Measurements from ENCODE around the gene PRPSAP1. TPM values are rescaled to one million over a fixed set of nuclear protein-coding genes. Genes with fewer than 3 reads are reported as not detected.

PRPSAP1 gene
- polyA plus RNA-seq, 4 donors, result 32.2 to 46.7 (median 33.7) TPM

GRCh38 chr17:76359375-76359774 is 5.7 kb upstream of the PRPSAP1 start:
- H3K4me1 ChIP-seq (ENCODE audit: control insufficient read depth in 3 of 3, insufficient read depth in 2 of 3, low read depth in 1 of 3, low read length in 2 of 3), result peaks cover 0 to under 1% (median 0%) of the 10 kb centered on the region in 3 donors
- H3K27me3 ChIP-seq (ENCODE audit: control insufficient read depth in 3 of 3, insufficient read depth in 3 of 3, low read length in 3 of 3), result no peaks in the 10 kb centered on the region
- no peaks in the 10 kb centered on the region for H3K36me3 ChIP-seq (ENCODE audit: control insufficient read depth in 3 of 3, insufficient read depth in 2 of 3, low read depth in 1 of 3, low read length in 3 of 3)
- no peak overlapping the region for H3K27ac ChIP-seq (ENCODE audit: low read depth in 1 of 3, low read length in 2 of 3)
- 77 to 87% (median 84%) methylated on average over 6 of the region's 6 CpGs for WGBS, 3 donors
- no peaks in the 10 kb centered on the region for H3K9me3 ChIP-seq (ENCODE audit: control insufficient read depth in 2 of 2, insufficient read depth in 1 of 2, low read depth in 1 of 2, low read length in 1 of 2)
- no peak for DNase-seq
- FAIRE-seq, result no peak
- H3K4me3 ChIP-seq (ENCODE audit: low read depth in 1 of 3, low read length in 3 of 3), result no peak overlapping the region

DNA sequence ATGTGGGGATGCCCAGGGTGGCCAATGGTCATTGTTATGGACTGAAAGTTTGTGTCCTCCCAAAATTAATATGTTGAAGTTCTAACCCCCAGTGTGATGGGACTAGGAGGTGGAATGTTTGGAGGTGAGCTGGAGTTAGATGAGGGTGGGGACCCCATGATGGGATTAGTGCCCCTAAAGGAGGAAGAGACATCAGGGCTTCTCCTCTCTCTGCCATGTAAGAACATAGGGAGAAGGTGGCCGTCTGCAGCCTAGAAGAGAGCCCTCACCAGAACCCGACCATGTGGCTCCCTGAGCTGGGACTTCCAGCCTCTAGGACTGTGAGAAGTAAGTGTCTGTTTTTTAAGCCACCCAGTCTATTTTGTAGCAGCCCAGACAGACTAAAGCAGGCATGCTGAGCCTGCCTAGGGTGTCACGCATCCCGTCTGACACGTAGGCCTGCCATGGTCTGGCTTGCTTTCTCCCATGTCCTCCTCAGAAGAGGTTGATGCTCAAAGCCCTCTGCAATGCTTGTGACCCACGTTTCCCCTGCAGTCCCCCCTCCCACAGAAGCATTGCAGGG is 4.0 kb upstream of the PRPSAP1 start:
- Histone ChIP-seq H3K36me3 (ENCODE audit: control insufficient read depth in 3 of 3, insufficient read depth in 2 of 3, low read depth in 1 of 3, low read length in 3 of 3) (no peaks in the 10 kb centered on the region), H3K9me3 (ENCODE audit: control insufficient read depth in 2 of 2, insufficient read depth in 1 of 2, low read depth in 1 of 2, low read length in 1 of 2) (no peaks in the 10 kb centered on the region), H3K4me3 (ENCODE audit: low read depth in 1 of 3, low read length in 3 of 3) (no peak overlapping the region), H3K27ac (ENCODE audit: low read depth in 1 of 3, low read length in 2 of 3) (no peak overlapping the region), H3K27me3 (ENCODE audit: control insufficient read depth in 3 of 3, insufficient read depth in 3 of 3, low read length in 3 of 3) (no peaks in the 10 kb centered on the region), H3K4me1 (ENCODE audit: control insufficient read depth in 3 of 3, insufficient read depth in 2 of 3, low read depth in 1 of 3, low read length in 2 of 3) (peaks cover 0 to 3% (median 0%) of the 10 kb centered on the region in 3 donors)
- 77 to 85% (median 80%) methylated on average over 6 of the region's 6 CpGs for whole genome bisulfite sequencing, 3 donors
- FAIRE-seq, result no peak
- DNase-seq, result no peak

DNA sequence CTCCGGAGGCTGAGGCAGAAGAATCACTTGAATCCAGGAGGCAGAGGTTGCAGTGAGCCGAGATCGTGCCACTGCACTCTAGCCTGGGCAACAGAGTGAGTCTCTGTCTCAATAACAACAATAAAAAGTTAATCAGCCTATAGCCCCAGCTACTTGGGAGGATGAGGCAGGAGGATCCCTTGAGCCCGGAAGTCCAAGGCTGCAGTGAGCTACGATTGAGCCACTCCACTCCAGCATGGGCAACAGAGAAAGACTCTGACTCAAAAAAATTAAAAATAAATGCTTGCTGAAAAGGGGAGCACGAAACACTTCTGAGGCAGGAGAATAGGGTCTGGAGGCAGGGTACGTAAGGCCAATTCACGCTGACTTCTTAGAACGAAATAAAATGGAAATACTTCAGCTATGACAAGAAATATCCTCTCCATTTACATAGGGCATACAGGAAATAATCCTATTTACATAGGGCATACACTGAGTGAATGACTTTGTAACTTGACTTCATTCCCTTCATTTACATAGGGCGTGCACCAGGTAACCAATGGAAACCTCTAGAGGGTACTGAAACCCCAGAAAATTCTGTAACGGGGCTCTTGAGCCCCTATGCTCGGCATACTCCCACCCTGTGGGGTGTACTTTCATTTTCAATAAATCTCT is 3.2 kb upstream of the PRPSAP1 start:
- no peak overlapping the region for H3K27ac ChIP-seq (ENCODE audit: low read depth in 1 of 3, low read length in 2 of 3)
- no peak for DNase-seq
- peaks cover 0 to 3% (median 0%) of the 10 kb centered on the region in 3 donors for H3K4me1 ChIP-seq (ENCODE audit: control insufficient read depth in 3 of 3, insufficient read depth in 2 of 3, low read depth in 1 of 3, low read length in 2 of 3)
- no peaks in the 10 kb centered on the region for H3K36me3 ChIP-seq (ENCODE audit: control insufficient read depth in 3 of 3, insufficient read depth in 2 of 3, low read depth in 1 of 3, low read length in 3 of 3)
- WGBS, 3 donors, result 51 to 61% (median 56%) methylated on average over 12 of the region's 12 CpGs
- H3K9me3 ChIP-seq (ENCODE audit: control insufficient read depth in 2 of 2, insufficient read depth in 1 of 2, low read depth in 1 of 2, low read length in 1 of 2), result no peaks in the 10 kb centered on the region
- FAIRE-seq, result no peak
- no peak overlapping the region for H3K4me3 ChIP-seq (ENCODE audit: low read depth in 1 of 3, low read length in 3 of 3)
- H3K27me3 ChIP-seq (ENCODE audit: control insufficient read depth in 3 of 3, insufficient read depth in 3 of 3, low read length in 3 of 3), result no peaks in the 10 kb centered on the region

DNA sequence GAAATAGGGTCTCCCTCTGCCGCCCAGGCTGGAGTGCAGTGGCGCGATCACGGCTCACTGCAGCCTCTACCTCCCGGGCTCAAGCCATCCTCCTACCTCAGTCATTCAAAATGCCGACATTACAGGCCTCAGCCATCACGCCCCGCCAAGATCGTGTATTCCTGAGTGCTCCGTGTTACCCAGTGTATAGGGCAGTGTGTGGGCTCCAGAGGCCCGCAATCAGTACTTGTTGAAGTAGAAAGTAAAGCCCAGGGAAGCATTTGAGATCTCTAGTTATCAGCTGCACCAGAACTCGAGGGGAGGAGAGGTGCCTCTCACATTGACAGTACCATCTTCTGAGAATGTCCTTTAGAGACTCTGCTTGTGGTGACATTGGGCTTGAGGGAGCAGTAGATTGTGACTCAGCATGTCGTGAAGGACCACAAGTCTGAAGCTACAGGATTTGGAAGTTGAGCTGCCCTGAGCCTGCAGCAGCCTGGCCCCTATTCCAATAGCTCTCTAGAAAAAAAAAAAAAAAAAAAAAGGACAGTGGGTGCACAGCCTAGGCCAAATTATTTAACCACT is 1.1 kb upstream of the PRPSAP1 start:
- Histone ChIP-seq H3K9me3 (ENCODE audit: control insufficient read depth in 2 of 2, insufficient read depth in 1 of 2, low read depth in 1 of 2, low read length in 1 of 2) (no peaks in the 10 kb centered on the region), H3K27me3 (ENCODE audit: control insufficient read depth in 3 of 3, insufficient read depth in 3 of 3, low read length in 3 of 3) (no peaks in the 10 kb centered on the region), H3K36me3 (ENCODE audit: control insufficient read depth in 3 of 3, insufficient read depth in 2 of 3, low read depth in 1 of 3, low read length in 3 of 3) (peaks cover 0 to 6% (median 0%) of the 10 kb centered on the region in 3 donors), H3K4me3 (ENCODE audit: low read depth in 1 of 3, low read length in 3 of 3) (no peak overlapping the region), H3K4me1 (ENCODE audit: control insufficient read depth in 3 of 3, insufficient read depth in 2 of 3, low read depth in 1 of 3, low read length in 2 of 3) (peaks cover 0 to 3% (median 0%) of the 10 kb centered on the region in 3 donors), H3K27ac (ENCODE audit: low read depth in 1 of 3, low read length in 2 of 3) (no peak overlapping the region)
- FAIRE-seq (no peak), DNase-seq (no peak)
- 63 to 71% (median 67%) methylated on average over 13 of the region's 13 CpGs for WGBS, 3 donors

DNA sequence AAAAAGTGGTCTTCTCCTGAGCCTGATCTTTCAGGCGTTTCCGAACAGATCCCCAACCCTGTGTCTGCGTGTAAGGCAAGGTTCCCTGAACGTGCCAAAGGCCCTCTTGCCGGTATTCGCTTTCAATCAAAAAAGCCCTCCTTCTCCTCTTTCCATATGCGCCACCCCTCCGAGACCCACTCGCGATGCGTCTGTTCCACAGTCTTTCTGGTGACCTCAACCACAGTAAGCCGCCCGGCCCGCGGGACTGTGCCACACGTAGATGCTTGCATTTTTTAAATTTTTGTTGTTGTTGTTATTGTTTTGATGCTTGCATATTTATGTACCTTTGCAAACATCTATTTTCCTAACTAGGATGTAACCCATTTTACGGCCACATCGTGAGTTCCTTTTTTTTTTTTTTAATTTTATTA is 607 bp upstream of the PRPSAP1 start:
- no peaks in the 10 kb centered on the region for H3K9me3 ChIP-seq (ENCODE audit: control insufficient read depth in 2 of 2, insufficient read depth in 1 of 2, low read depth in 1 of 2, low read length in 1 of 2)
- H3K36me3 ChIP-seq (ENCODE audit: control insufficient read depth in 3 of 3, insufficient read depth in 2 of 3, low read depth in 1 of 3, low read length in 3 of 3), result peaks cover 0 to 8% (median 0%) of the 10 kb centered on the region in 3 donors
- DNase-seq, result no peak
- FAIRE-seq, result no peak
- H3K4me3 ChIP-seq (ENCODE audit: low read depth in 1 of 3, low read length in 3 of 3), result peak overlapping the region; percentile 56 to 91 (median 81)
- WGBS, 3 donors, result 1 to 2% (median 2%) methylated on average over 18 of the region's 18 CpGs
- peak overlapping the region in 1 of 3 donors; percentile 99 for H3K27ac ChIP-seq (ENCODE audit: low read depth in 1 of 3, low read length in 2 of 3)
- peaks cover 0 to 3% (median 0%) of the 10 kb centered on the region in 3 donors for H3K4me1 ChIP-seq (ENCODE audit: control insufficient read depth in 3 of 3, insufficient read depth in 2 of 3, low read depth in 1 of 3, low read length in 2 of 3)
- no peaks in the 10 kb centered on the region for H3K27me3 ChIP-seq (ENCODE audit: control insufficient read depth in 3 of 3, insufficient read depth in 3 of 3, low read length in 3 of 3)

GRCh38 chr17:76353004-76353598 is 615 bp downstream of the PRPSAP1 start:
- DNase-seq (peak; percentile 30 to 69), FAIRE-seq (no peak)
- peak overlapping the region; percentile 80 to 99 (median 83) for H3K27ac ChIP-seq (ENCODE audit: low read depth in 1 of 3, low read length in 2 of 3)
- peaks cover 0 to 3% (median 0%) of the 10 kb centered on the region in 3 donors for H3K4me1 ChIP-seq (ENCODE audit: control insufficient read depth in 3 of 3, insufficient read depth in 2 of 3, low read depth in 1 of 3, low read length in 2 of 3)
- no peaks in the 10 kb centered on the region for H3K9me3 ChIP-seq (ENCODE audit: control insufficient read depth in 2 of 2, insufficient read depth in 1 of 2, low read depth in 1 of 2, low read length in 1 of 2)
- H3K4me3 ChIP-seq (ENCODE audit: low read depth in 1 of 3, low read length in 3 of 3), result peak overlapping the region; percentile 56 to 91 (median 81)
- H3K27me3 ChIP-seq (ENCODE audit: control insufficient read depth in 3 of 3, insufficient read depth in 3 of 3, low read length in 3 of 3), result no peaks in the 10 kb centered on the region
- WGBS, 3 donors, result 0 to 1% (median 1%) methylated on average over 40 to 51 of the region's 51 CpGs
- peaks cover 0 to 14% (median 0%) of the 10 kb centered on the region in 3 donors for H3K36me3 ChIP-seq (ENCODE audit: control insufficient read depth in 3 of 3, insufficient read depth in 2 of 3, low read depth in 1 of 3, low read length in 3 of 3)

DNA sequence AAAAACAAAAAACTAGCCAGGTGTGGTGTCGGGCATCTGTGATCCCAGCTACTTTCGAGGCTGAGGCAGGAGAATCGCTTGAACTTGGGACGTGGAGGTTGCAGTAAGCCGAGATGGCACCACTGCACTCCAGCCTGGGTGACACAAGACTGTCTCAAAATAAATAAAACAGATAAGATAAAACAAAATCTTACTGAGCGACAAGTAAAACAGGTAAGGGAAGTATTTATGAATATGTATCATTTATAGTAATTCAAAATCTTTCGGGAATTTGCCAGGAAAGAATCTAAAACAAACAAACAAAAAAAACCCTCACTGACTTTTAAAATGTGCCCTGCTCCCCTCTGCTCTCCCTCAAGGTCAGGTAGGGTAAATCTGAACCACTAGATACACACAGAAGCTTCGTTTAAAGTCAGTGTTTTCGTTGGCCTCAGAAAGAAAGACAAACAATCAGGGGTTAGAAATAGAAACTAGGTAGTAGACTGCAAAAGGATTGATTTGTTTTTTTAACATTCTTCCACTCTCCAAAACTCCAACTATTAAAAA is 2.1 kb downstream of the PRPSAP1 start:
- Histone ChIP-seq H3K9me3 (ENCODE audit: control insufficient read depth in 2 of 2, insufficient read depth in 1 of 2, low read depth in 1 of 2, low read length in 1 of 2) (no peaks in the 10 kb centered on the region), H3K4me3 (ENCODE audit: low read depth in 1 of 3, low read length in 3 of 3) (no peak overlapping the region), H3K27me3 (ENCODE audit: control insufficient read depth in 3 of 3, insufficient read depth in 3 of 3, low read length in 3 of 3) (no peaks in the 10 kb centered on the region), H3K27ac (ENCODE audit: low read depth in 1 of 3, low read length in 2 of 3) (no peak overlapping the region), H3K4me1 (ENCODE audit: control insufficient read depth in 3 of 3, insufficient read depth in 2 of 3, low read depth in 1 of 3, low read length in 2 of 3) (peaks cover 0 to 3% (median 0%) of the 10 kb centered on the region in 3 donors), H3K36me3 (ENCODE audit: control insufficient read depth in 3 of 3, insufficient read depth in 2 of 3, low read depth in 1 of 3, low read length in 3 of 3) (peaks cover 0 to 27% (median 0%) of the 10 kb centered on the region in 3 donors)
- WGBS, 3 donors, result 68 to 80% (median 72%) methylated on average over 9 of the region's 9 CpGs
- FAIRE-seq (no peak), DNase-seq (no peak)

DNA sequence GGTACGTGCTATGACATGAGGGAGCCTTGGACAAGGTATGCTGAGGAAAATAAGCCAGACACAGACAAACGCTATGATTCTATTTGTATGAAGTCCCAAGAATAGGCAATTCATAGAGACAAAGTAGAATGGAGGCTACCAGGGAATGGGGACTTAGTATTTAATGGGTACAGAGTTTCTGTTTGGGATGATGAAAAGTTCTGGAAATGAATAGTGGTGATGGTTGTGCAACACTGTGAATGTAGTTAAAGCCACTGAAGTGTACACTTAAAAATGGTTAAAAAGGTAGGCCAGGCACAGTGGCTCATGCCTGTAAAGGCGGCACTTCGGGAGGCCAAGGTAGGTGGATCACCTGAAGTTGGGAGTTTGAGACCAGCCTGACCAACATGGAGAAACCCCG is 3.3 kb downstream of the PRPSAP1 start:
- no peak for FAIRE-seq
- H3K27ac ChIP-seq (ENCODE audit: low read depth in 1 of 3, low read length in 2 of 3), result no peak overlapping the region

More for the DNA sequence above, 3.3 kb downstream of the PRPSAP1 start:
- WGBS, 3 donors, result 96 to 98% (median 96%) methylated on average over 5 of the region's 5 CpGs
- H3K4me3 ChIP-seq (ENCODE audit: low read depth in 1 of 3, low read length in 3 of 3), result no peak overlapping the region
- DNase-seq, result no peak
- H3K36me3 ChIP-seq (ENCODE audit: control insufficient read depth in 3 of 3, insufficient read depth in 2 of 3, low read depth in 1 of 3, low read length in 3 of 3), result peaks cover 0 to 36% (median 0%) of the 10 kb centered on the region in 3 donors
- H3K27me3 ChIP-seq (ENCODE audit: control insufficient read depth in 3 of 3, insufficient read depth in 3 of 3, low read length in 3 of 3), result no peaks in the 10 kb centered on the region
- peaks cover 0 to 3% (median 0%) of the 10 kb centered on the region in 3 donors for H3K4me1 ChIP-seq (ENCODE audit: control insufficient read depth in 3 of 3, insufficient read depth in 2 of 3, low read depth in 1 of 3, low read length in 2 of 3)
- H3K9me3 ChIP-seq (ENCODE audit: control insufficient read depth in 2 of 2, insufficient read depth in 1 of 2, low read depth in 1 of 2, low read length in 1 of 2), result no peaks in the 10 kb centered on the region

Measured in small intestine (tissue), 7 donors.